ENCODE measurements around the gene ANTXR2. TPM values are rescaled to one million over a fixed set of nuclear protein-coding genes. Genes with fewer than 3 reads are reported as not detected.
"Not testable (repeated sequence)": the region's sequence is repeated elsewhere in the genome, so short reads cannot be mapped to it uniquely, and the experiment has no call there.

Gene ANTXR2
- total RNA-seq, 1 donor from 2014 or later, result 28.3 TPM

DNA sequence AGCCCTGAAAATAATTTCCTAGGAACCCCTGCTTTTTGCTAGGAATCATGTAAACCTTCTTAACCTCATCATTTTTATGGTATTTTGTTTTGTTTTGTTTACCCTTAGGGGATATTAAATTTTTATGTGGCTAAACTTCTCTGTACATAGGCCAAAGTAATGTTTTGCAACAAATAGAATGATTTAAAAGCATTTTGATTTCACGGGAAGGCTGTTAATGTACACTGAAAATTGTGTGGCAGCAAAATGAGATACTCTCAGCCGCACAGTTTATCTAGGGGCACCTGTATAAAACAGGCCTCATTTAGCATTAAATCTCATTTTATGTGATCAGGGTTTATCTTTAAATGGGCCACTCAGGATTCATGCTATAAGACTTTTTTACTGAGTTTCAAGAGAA lies 175.0 kb downstream of the ANTXR2 start:
- Histone ChIP-seq H3K27me3 (no peaks in the 10 kb centered on the region), H3K27ac (no peak overlapping the region), H3K9ac (no peak overlapping the region), H3K9me3 (ENCODE audit: low read depth) (no peaks in the 10 kb centered on the region), H3K4me3 (no peak overlapping the region), H3K4me2 (no peak overlapping the region), H2AFZ (replicated peaks) (no peak overlapping the region), H4K20me1 (ENCODE audit: low read depth) (no peaks in the 10 kb centered on the region), H3K36me3 (no peaks in the 10 kb centered on the region), H3K79me2 (ENCODE audit: low read depth) (no peaks in the 10 kb centered on the region), H3F3A (ENCODE audit: low read depth) (no peaks in the 10 kb centered on the region), H3K4me1 (no peaks in the 10 kb centered on the region)
- Mint-ChIP-seq H3K27ac (no peak overlapping the region), H3K36me3 (peaks cover 2% of the 10 kb centered on the region), H3K4me1 (no peaks in the 10 kb centered on the region), H3K4me3 (no peak overlapping the region), H3K9me3 (no peaks in the 10 kb centered on the region), H3K27me3 (ENCODE audit: insufficient read depth, low read depth) (no peaks in the 10 kb centered on the region)
- TF ChIP-seq EZH2 (IDR thresholded peaks at IDR 0.05), result no peak
- TF ChIP-seq EZH2phosphoT487 (IDR thresholded peaks at IDR 0.05), result no peak
- no peak for TF ChIP-seq CTCF (IDR thresholded peaks at IDR 0.05)
- DNase-seq (ENCODE audit: low spot score), result no peak

DNA sequence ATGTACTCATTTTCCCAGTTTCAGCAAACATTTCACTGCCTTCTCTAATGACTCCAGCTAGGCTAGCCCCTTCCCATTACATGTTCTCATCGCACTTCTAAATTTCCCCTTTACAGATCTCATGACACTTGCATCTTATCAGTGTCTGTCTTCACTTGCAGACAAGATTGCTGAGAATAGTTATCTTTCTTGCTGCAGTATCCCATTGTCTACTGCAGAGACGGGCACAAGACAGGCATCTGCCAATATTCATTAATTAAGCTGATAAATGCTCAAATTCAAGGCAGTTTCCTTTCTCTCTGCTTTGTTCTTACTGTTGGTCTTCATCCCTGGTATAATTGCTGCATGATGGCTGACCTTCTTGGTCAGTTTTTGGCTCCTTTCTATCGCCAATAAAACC lies 175.9 kb downstream of the ANTXR2 start:
- H3K36me3 ChIP-seq, result no peaks in the 10 kb centered on the region
- no peaks in the 10 kb centered on the region for H3K4me1 ChIP-seq
- no peak overlapping the region for H3K9ac ChIP-seq
- Mint-ChIP-seq H3K9me3 (no peaks in the 10 kb centered on the region), H3K27me3 (ENCODE audit: insufficient read depth, low read depth) (no peaks in the 10 kb centered on the region), H3K27ac (no peak overlapping the region), H3K4me1 (no peaks in the 10 kb centered on the region), H3K36me3 (peaks cover 2% of the 10 kb centered on the region), H3K4me3 (no peak overlapping the region)
- no peak overlapping the region for H3K4me3 ChIP-seq
- no peaks in the 10 kb centered on the region for H3K79me2 ChIP-seq (ENCODE audit: low read depth)
- H2AFZ ChIP-seq (replicated peaks), result no peak overlapping the region
- no peaks in the 10 kb centered on the region for H3K9me3 ChIP-seq (ENCODE audit: low read depth)
- H3K4me2 ChIP-seq, result no peak overlapping the region
- no peak overlapping the region for H3K27ac ChIP-seq
- no peak for TF ChIP-seq EZH2 (IDR thresholded peaks at IDR 0.05)
- TF ChIP-seq CTCF (IDR thresholded peaks at IDR 0.05), result no peak
- TF ChIP-seq EZH2phosphoT487 (IDR thresholded peaks at IDR 0.05), result no peak
- DNase-seq (ENCODE audit: low spot score), result no peak
- H4K20me1 ChIP-seq (ENCODE audit: low read depth), result no peaks in the 10 kb centered on the region
- H3K27me3 ChIP-seq, result no peaks in the 10 kb centered on the region
- no peaks in the 10 kb centered on the region for H3F3A ChIP-seq (ENCODE audit: low read depth)

DNA sequence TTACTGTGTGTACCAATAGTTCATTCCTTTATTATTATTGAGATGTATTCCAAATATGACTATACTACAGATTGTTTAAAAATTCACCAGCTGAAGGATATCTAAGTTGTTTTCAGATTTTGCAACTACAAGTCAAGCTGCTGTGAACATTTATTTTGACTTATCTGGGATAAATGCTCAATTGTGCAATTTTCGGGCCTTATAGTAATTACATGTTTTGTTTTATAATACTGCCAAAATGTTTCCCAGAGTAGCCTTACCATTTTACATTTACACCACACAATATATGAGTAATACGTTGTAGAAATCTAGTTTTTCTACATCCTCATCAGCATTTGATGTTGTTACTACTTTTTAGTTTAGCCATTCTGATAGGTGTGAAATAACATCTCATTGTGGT lies 179.6 kb downstream of the ANTXR2 start:
- H3K27me3 Mint-ChIP-seq (ENCODE audit: insufficient read depth, low read depth), result no peaks in the 10 kb centered on the region
- no peak overlapping the region for H3K9ac ChIP-seq
- H4K20me1 ChIP-seq (ENCODE audit: low read depth), result no peaks in the 10 kb centered on the region
- peaks cover 3% of the 10 kb centered on the region for H3K9me3 Mint-ChIP-seq
- no peaks in the 10 kb centered on the region for H3K4me1 ChIP-seq
- no peaks in the 10 kb centered on the region for H3K4me1 Mint-ChIP-seq
- no peak overlapping the region for H3K27ac ChIP-seq
- no peaks in the 10 kb centered on the region for H3K36me3 Mint-ChIP-seq
- no peaks in the 10 kb centered on the region for H3K27me3 ChIP-seq
- TF ChIP-seq EZH2phosphoT487 (IDR thresholded peaks at IDR 0.05) (no peak), CTCF (IDR thresholded peaks at IDR 0.05) (no peak), EZH2 (IDR thresholded peaks at IDR 0.05) (no peak)
- H3K27ac Mint-ChIP-seq, result no peak overlapping the region
- DNase-seq (ENCODE audit: low spot score), result no peak
- H3K9me3 ChIP-seq (ENCODE audit: low read depth), result no peaks in the 10 kb centered on the region
- H3K4me3 ChIP-seq, result no peak overlapping the region
- H3K36me3 ChIP-seq, result no peaks in the 10 kb centered on the region
- H2AFZ ChIP-seq (replicated peaks), result no peak overlapping the region
- H3K4me3 Mint-ChIP-seq, result no peak overlapping the region
- no peak overlapping the region for H3K4me2 ChIP-seq
- H3K79me2 ChIP-seq (ENCODE audit: low read depth), result no peaks in the 10 kb centered on the region
- no peaks in the 10 kb centered on the region for H3F3A ChIP-seq (ENCODE audit: low read depth)

GRCh38 chr4:79889026-79889425 lies 184.0 kb downstream of the ANTXR2 start:
- H3K27me3 Mint-ChIP-seq (ENCODE audit: insufficient read depth, low read depth), result not testable (repeated sequence)

More at GRCh38 chr4:79889026-79889425, 184.0 kb downstream of the ANTXR2 start:
- H3K9me3 Mint-ChIP-seq; H3F3A ChIP-seq (ENCODE audit: low read depth); H3K27ac ChIP-seq; H4K20me1 ChIP-seq (ENCODE audit: low read depth); H3K4me3 ChIP-seq; H3K4me3 Mint-ChIP-seq; H3K36me3 Mint-ChIP-seq; H3K4me1 ChIP-seq; H3K4me1 Mint-ChIP-seq; DNase-seq (ENCODE audit: low spot score); H3K27me3 ChIP-seq; H3K36me3 ChIP-seq; H3K27ac Mint-ChIP-seq; H3K4me2 ChIP-seq; H3K79me2 ChIP-seq (ENCODE audit: low read depth); H3K9me3 ChIP-seq (ENCODE audit: low read depth); H2AFZ ChIP-seq (replicated peaks); H3K9ac ChIP-seq: not testable (repeated sequence)

Measured in neural progenitor cell (in vitro differentiated cells).